Measurements from ENCODE around the gene ALDH1L2. TPM values are rescaled to one million over a fixed set of nuclear protein-coding genes. Genes with fewer than 3 reads are reported as not detected.
A peak's percentile ranks its signal among the peaks of the same experiment; 100 is the strongest.

ALDH1L2 gene
- total RNA-seq, 1 donor from 2014 or later: 3.0 TPM

GRCh38 chr12:105109465-105110212 is 25.4 kb upstream of the ALDH1L2 start:
- Histone ChIP-seq H3K4me3 (peak overlapping the region; percentile 90), H3K4me1 (peaks cover 76% of the 10 kb centered on the region), H3K27me3 (ENCODE audit: low read depth) (no peaks in the 10 kb centered on the region), H3K36me3 (peaks cover 25% of the 10 kb centered on the region), H3K27ac (replicated peaks) (peak overlapping the region; percentile 98), H3K9me3 (replicated peaks) (no peaks in the 10 kb centered on the region)
- intact Hi-C loops (cut with micrococcal nuclease): no loop called here
- DNase-seq: no peak
- TF ChIP-seq CTCF (IDR thresholded peaks at IDR 0.05; ENCODE audit: borderline replicate concordance): no peak

- peak; percentile 3 for TF ChIP-seq CTCF (IDR thresholded peaks at IDR 0.05; ENCODE audit: borderline replicate concordance)
- Histone ChIP-seq H3K27me3 (ENCODE audit: low read depth) (no peaks in the 10 kb centered on the region), H3K9me3 (replicated peaks) (no peaks in the 10 kb centered on the region), H3K4me3 (peak within 1 kb of the TSS; percentile 90), H3K27ac (replicated peaks) (peak within 1 kb of the TSS; percentile 98), H3K36me3 (peaks cover 12% of the 10 kb centered on the region), H3K4me1 (peaks cover 57% of the 10 kb centered on the region)
- DNase-seq: peak; percentile 95
- intact Hi-C loops (cut with micrococcal nuclease): no loop called here
Measured at GRCh38 chr12:105107494-105108371, 23.5 kb upstream of the ALDH1L2 start, which contains the start of gene WASHC4. TSS of gene WASHC4 (plus strand) at chr12:105107731. CDS start at chr12:105107801, 70 bp downstream.

GRCh38 chr12:105107171-105107493 is 22.9 kb upstream of the ALDH1L2 start:
- Histone ChIP-seq H3K4me1 (peaks cover 51% of the 10 kb centered on the region), H3K27ac (replicated peaks) (peak overlapping the region; percentile 98), H3K4me3 (peak overlapping the region; percentile 90), H3K9me3 (replicated peaks) (no peaks in the 10 kb centered on the region), H3K27me3 (ENCODE audit: low read depth) (no peaks in the 10 kb centered on the region), H3K36me3 (peaks cover 7% of the 10 kb centered on the region)
- TF ChIP-seq CTCF (IDR thresholded peaks at IDR 0.05; ENCODE audit: borderline replicate concordance): no peak
- no peak for DNase-seq
- intact Hi-C loops (cut with micrococcal nuclease): no loop called here

GRCh38 chr12:105106621-105107020 is 22.4 kb upstream of the ALDH1L2 start:
- Histone ChIP-seq H3K4me1 (peaks cover 46% of the 10 kb centered on the region), H3K4me3 (peak overlapping the region; percentile 90), H3K36me3 (peaks cover 1% of the 10 kb centered on the region), H3K27me3 (ENCODE audit: low read depth) (no peaks in the 10 kb centered on the region), H3K9me3 (replicated peaks) (no peaks in the 10 kb centered on the region), H3K27ac (replicated peaks) (peak overlapping the region; percentile 98)
- TF ChIP-seq CTCF (IDR thresholded peaks at IDR 0.05; ENCODE audit: borderline replicate concordance): no peak
- intact Hi-C loops (cut with micrococcal nuclease): no loop called here
- no peak for DNase-seq

GRCh38 chr12:105104762-105105161 is 20.5 kb upstream of the ALDH1L2 start:
- H3K27ac ChIP-seq (replicated peaks): no peak overlapping the region
- no peaks in the 10 kb centered on the region for H3K36me3 ChIP-seq
- intact Hi-C loops (cut with micrococcal nuclease): no loop called here
- no peak for TF ChIP-seq CTCF (IDR thresholded peaks at IDR 0.05; ENCODE audit: borderline replicate concordance)
- H3K4me1 ChIP-seq: peaks cover 28% of the 10 kb centered on the region
- no peak for DNase-seq
- no peak overlapping the region for H3K4me3 ChIP-seq
- no peaks in the 10 kb centered on the region for H3K9me3 ChIP-seq (replicated peaks)
- no peaks in the 10 kb centered on the region for H3K27me3 ChIP-seq (ENCODE audit: low read depth)
